Kidney (tissue), 14 donors: Measurements from ENCODE around the gene TNMD. TPM values are rescaled to one million over a fixed set of nuclear protein-coding genes. Genes with fewer than 3 reads are reported as not detected.

Experiments used
- DNase-seq, 5 donors: peaks; one replicate each; pipeline ENCODE4 v3.0.0-alpha.2; 2013 to 2020
- FAIRE-seq: peaks from 2 replicates; lab custom pipeline; 2012; peaks lifted over from hg19 to GRCh38; lab: Jason Lieb, UNC
- H3K27ac ChIP-seq, 2 donors: one replicate each; pipeline ENCODE4 v1.7.0; 2013; ENCODE audit warnings: low read depth in 2 of 2, low read length in 2 of 2, inconsistent platforms in 1 of 2
- H3K27me3 ChIP-seq: one replicate; pipeline ENCODE4 v1.7.1; 2013; ENCODE audit warnings: low read length, inconsistent platforms; ENCODE audit not compliant: control insufficient read depth, insufficient read depth
- H3K36me3 ChIP-seq, 3 donors: one replicate each; pipeline versions ENCODE4 v1.7.0 to v1.7.1; 2013; ENCODE audit warnings: low read length in 3 of 3, control low read depth in 1 of 3, inconsistent platforms in 1 of 3; ENCODE audit not compliant: insufficient read depth in 3 of 3, control insufficient read depth in 2 of 3
- H3K4me1 ChIP-seq, 3 donors: one replicate each; pipeline versions ENCODE4 v1.7.0 to v1.7.1; 2013; ENCODE audit warnings: low read length in 3 of 3, inconsistent platforms in 1 of 3, low read depth in 1 of 3; ENCODE audit not compliant: control insufficient read depth in 2 of 3, insufficient read depth in 2 of 3
- H3K4me3 ChIP-seq, 3 donors: one replicate each; pipeline versions ENCODE4 v1.7.0 to v1.8.1; 2013; ENCODE audit warnings: low read length in 3 of 3, control low read depth in 1 of 3, inconsistent platforms in 1 of 3
- H3K9ac ChIP-seq, 3 donors: one replicate each; pipeline versions ENCODE4 v1.7.0 to v1.7.1; 2013; ENCODE audit warnings: low read length in 3 of 3, control low read depth in 1 of 3, inconsistent platforms in 1 of 3
- H3K9me3 ChIP-seq, 3 donors: one replicate each; pipeline versions ENCODE4 v1.7.0 to v1.7.1; 2013; ENCODE audit warnings: low read length in 3 of 3, control low read depth in 1 of 3, inconsistent platforms in 1 of 3; ENCODE audit not compliant: control insufficient read depth in 2 of 3, insufficient read depth in 1 of 3
- CTCF ChIP-seq: IDR thresholded peaks from 3 replicates; pipeline ENCODE4 v1.5.1; 2012; ENCODE audit warnings: mild to moderate bottlenecking, moderate library complexity, borderline replicate concordance; ENCODE audit not compliant: insufficient read depth; ENCODE audit errors: extremely low read depth
- intact Hi-C: fragments of 100-400 bp; cut with DNase I; formaldehyde crosslinking; loops from one replicate; pipeline ENCODE4 v1.11.1; 2022
- polyA plus RNA-seq: library from polyadenylated mRNA; stranded (reverse); fragments of 350-450 nt; fragmentation: Illumina TruSeq; extraction: RNeasy Lipid Tissue Mini Kit (QIAGEN cat#74804); gene quantifications from one replicate; pipeline ENCODE4 v1.2.3, GENCODE V29; 2014; ENCODE audit warnings: low read depth, low replicate concordance; ENCODE audit not compliant: insufficient read depth
- total RNA-seq: library from RNA; stranded (reverse); fragmentation: NEBNext Ultra II Directional; extraction: Animal tissue kit (Norgen Biotek cat#: 25700); gene quantifications from one replicate; pipeline ENCODE4 v1.2.1, GENCODE V29; 2021
- donor health status: control.
- donor health status: control.
- donor health status: control.
- donor health status: control.
- donor health status: control.
- donor health status: DM: yes; HTN: yes; CAD: no.
- donor health status: Normal renal cell carcinoma (clear cell type).

TNMD gene
- total and polyA plus RNA-seq, 2 donors from 2014 or later: 0.63 to 2.6 TPM

GRCh38 chrX:100647739-100648138, 63.0 kb downstream of the TNMD start:
- H3K27ac ChIP-seq: no peak overlapping the region
- H3K4me1 ChIP-seq: no peaks in the 10 kb centered on the region
- intact Hi-C loops: no loop called here
- no peaks in the 10 kb centered on the region for H3K27me3 ChIP-seq
- H3K4me3 ChIP-seq: no peak overlapping the region
- DNase-seq: no peak
- no peaks in the 10 kb centered on the region for H3K36me3 ChIP-seq
- no peak for TF ChIP-seq CTCF
- no peak for FAIRE-seq
- H3K9me3 ChIP-seq: no peaks in the 10 kb centered on the region
- no peak overlapping the region for H3K9ac ChIP-seq

GRCh38 chrX:100648458-100649417, 64.0 kb downstream of the TNMD start:
- H3K4me3 ChIP-seq: no peak overlapping the region
- H3K27me3 ChIP-seq: no peaks in the 10 kb centered on the region
- no peak for TF ChIP-seq CTCF
- no peak overlapping the region for H3K9ac ChIP-seq
- DNase-seq (peak in 3 of 5 donors; percentile 30 to 79 (median 36)), FAIRE-seq (no peak)
- peak overlapping the region; percentile 47 to 59 for H3K27ac ChIP-seq
- intact Hi-C loops: no loop called here
- H3K4me1 ChIP-seq: no peaks in the 10 kb centered on the region
- H3K9me3 ChIP-seq: no peaks in the 10 kb centered on the region
- no peaks in the 10 kb centered on the region for H3K36me3 ChIP-seq

Other genes starting within 250 kb of the TNMD start
- 0.66 TPM for gene PCDH19, start 174.7 kb upstream of the TNMD start, total RNA-seq
- 0.75 TPM for gene PCDH19, start 174.7 kb upstream of the TNMD start, polyA plus RNA-seq
- 27.8 TPM for gene TSPAN6, start 51.9 kb downstream of the TNMD start, total RNA-seq
- gene TSPAN6, start 51.9 kb downstream of the TNMD start, polyA plus RNA-seq: 60.1 TPM
- gene SRPX2, start 59.3 kb downstream of the TNMD start, total RNA-seq: 3.2 TPM
- gene SRPX2, start 59.3 kb downstream of the TNMD start, polyA plus RNA-seq: 4.5 TPM
- 13.3 TPM for gene SYTL4, start 147.2 kb downstream of the TNMD start, total RNA-seq
- 10.4 TPM for gene SYTL4, start 147.2 kb downstream of the TNMD start, polyA plus RNA-seq
- 14.4 TPM for gene CSTF2, start 235.5 kb downstream of the TNMD start, total RNA-seq
- gene CSTF2, start 235.5 kb downstream of the TNMD start, polyA plus RNA-seq: 8.8 TPM